Measurements from ENCODE around the gene AOC2. TPM values are rescaled to one million over a fixed set of nuclear protein-coding genes. Genes with fewer than 3 reads are reported as not detected.
A peak's percentile ranks its signal among the peaks of the same experiment; 100 is the strongest.

Gene AOC2
- total RNA-seq, 4 donors from 2014 or later: 0.55 to 6.0 (median 1.1) TPM

- H3K9me3 ChIP-seq: no peaks in the 10 kb centered on the region
- peaks cover 5 to 44% (median 32%) of the 10 kb centered on the region in 4 donors for H3K4me1 ChIP-seq
- in situ Hi-C loops (cut with MboI; ENCODE audit: low pct_ligation_motif_present in 1 of 4, low pct_unique_long_range_greater_than_20kb in 1 of 4, low sequenced_read_pairs in 3 of 4): no loop called here
- peak overlapping the region; percentile 86 to 94 (median 86) for H3K27ac ChIP-seq
- peak; percentile 71 for DNase-seq
- H3K27me3 ChIP-seq: no peaks in the 10 kb centered on the region
- 45 to 60% methylated on average over 7 to 10 of the region's 10 CpGs for WGBS, 2 donors (ENCODE audit: low coverage in 1 of 2)
- TF ChIP-seq POLR2A (IDR thresholded peaks at IDR 0.05) (peak; percentile 92), POLR2AphosphoS5 (IDR thresholded peaks at IDR 0.05) (peak; percentile 49 to 95 (median 95)), CTCF (IDR thresholded peaks at IDR 0.05) (no peak), EP300 (IDR thresholded peaks at IDR 0.05; ENCODE audit: low read depth) (no peak)
- peak overlapping the region in 3 of 4 donors; percentile 57 to 85 (median 74) for H3K4me3 ChIP-seq
- H3K36me3 ChIP-seq: no peaks in the 10 kb centered on the region
- intact Hi-C loops (cut with DNase I; ENCODE audit: low total_unique reads): no loop called here
Measured at GRCh38 chr17:42797067-42798007, 47.0 kb upstream of the AOC2 start.

- intact Hi-C loops (cut with DNase I; ENCODE audit: low total_unique reads): no loop called here
- peaks cover 5 to 51% (median 36%) of the 10 kb centered on the region in 4 donors for H3K4me1 ChIP-seq
- 9 to 14% methylated on average over 4 to 10 of the region's 10 CpGs for WGBS, 2 donors (ENCODE audit: low coverage in 1 of 2)
- H3K9me3 ChIP-seq: no peaks in the 10 kb centered on the region
- H3K27ac ChIP-seq: peak overlapping the region; percentile 86 to 94 (median 86)
- H3K4me3 ChIP-seq: peak overlapping the region; percentile 57 to 85 (median 71)
- H3K27me3 ChIP-seq: no peaks in the 10 kb centered on the region
- in situ Hi-C loops (cut with MboI; ENCODE audit: low pct_ligation_motif_present in 1 of 4, low pct_unique_long_range_greater_than_20kb in 1 of 4, low sequenced_read_pairs in 3 of 4): no loop called here
- no peak for DNase-seq
- TF ChIP-seq EP300 (IDR thresholded peaks at IDR 0.05; ENCODE audit: low read depth) (no peak), POLR2AphosphoS5 (IDR thresholded peaks at IDR 0.05) (no peak), POLR2A (IDR thresholded peaks at IDR 0.05) (no peak), CTCF (IDR thresholded peaks at IDR 0.05) (no peak)
- H3K36me3 ChIP-seq: no peaks in the 10 kb centered on the region
Measured at GRCh38 chr17:42798011-42798382, 46.4 kb upstream of the AOC2 start.

- H3K36me3 ChIP-seq: no peaks in the 10 kb centered on the region
- peak; percentile 91 for DNase-seq
- peaks cover 10 to 58% (median 39%) of the 10 kb centered on the region in 4 donors for H3K4me1 ChIP-seq
- no peaks in the 10 kb centered on the region for H3K9me3 ChIP-seq
- intact Hi-C loops (cut with DNase I; ENCODE audit: low total_unique reads) (no loop called here), in situ Hi-C loops (cut with MboI; ENCODE audit: low pct_ligation_motif_present in 1 of 4, low pct_unique_long_range_greater_than_20kb in 1 of 4, low sequenced_read_pairs in 3 of 4) (no loop called here)
- TF ChIP-seq CTCF (IDR thresholded peaks at IDR 0.05) (peak in 1 of 5 experiments; percentile 24), POLR2AphosphoS5 (IDR thresholded peaks at IDR 0.05) (peak; percentile 70 to 74 (median 73)), POLR2A (IDR thresholded peaks at IDR 0.05) (peak; percentile 69), EP300 (IDR thresholded peaks at IDR 0.05; ENCODE audit: low read depth) (no peak)
- WGBS, 2 donors (ENCODE audit: low coverage in 1 of 2): 49% methylated on average over 35 of the region's 66 CpGs; no CpG with 5 or more reads in 1 of the 2 donors
- H3K27me3 ChIP-seq: no peaks in the 10 kb centered on the region
- H3K27ac ChIP-seq: peak within 1 kb of the TSS; percentile 86 to 94 (median 86)
- H3K4me3 ChIP-seq: peak within 1 kb of the TSS; percentile 57 to 85 (median 71)
Measured at GRCh38 chr17:42798383-42799380, 45.7 kb upstream of the AOC2 start, which contains the start of the genes CNTD1 and COA3. TSS of gene CNTD1 (plus strand) at chr17:42798861. CDS start at chr17:42799068, 207 bp downstream. TSS of gene COA3 (minus strand) at chr17:42798704. CDS start at chr17:42798681, 23 bp downstream.
